Right lobe of liver (tissue), 4 donors: Measurements from ENCODE around the gene HSPE1.

Experiments used
- POLR2A ChIP-seq: fragments of 450-650 bp; IDR thresholded peaks from one replicate; pipeline ENCODE4 v1.6.1; 2017; ENCODE audit warnings: antibody characterized with exemption, mild to moderate bottlenecking
- TF ChIP-seq, protein P1 (sequence below), 4 donors: fragments of 200-600 bp in 3 of 4; fragments of 450-650 bp in 1 of 4; IDR thresholded peaks; one replicate each; pipeline versions ENCODE4 v1.5.1 to v1.8.0; 2016 to 2022; ENCODE audit warnings: antibody characterized with exemption in 4 of 4, mild to moderate bottlenecking in 2 of 4
- donor health status: DM: no; HTN: no; CAD: no.
- donor health status: DM: no; HTN: no; CAD: no.
- donor health status: DM: no; HTN: yes; CAD: no.

DNA sequence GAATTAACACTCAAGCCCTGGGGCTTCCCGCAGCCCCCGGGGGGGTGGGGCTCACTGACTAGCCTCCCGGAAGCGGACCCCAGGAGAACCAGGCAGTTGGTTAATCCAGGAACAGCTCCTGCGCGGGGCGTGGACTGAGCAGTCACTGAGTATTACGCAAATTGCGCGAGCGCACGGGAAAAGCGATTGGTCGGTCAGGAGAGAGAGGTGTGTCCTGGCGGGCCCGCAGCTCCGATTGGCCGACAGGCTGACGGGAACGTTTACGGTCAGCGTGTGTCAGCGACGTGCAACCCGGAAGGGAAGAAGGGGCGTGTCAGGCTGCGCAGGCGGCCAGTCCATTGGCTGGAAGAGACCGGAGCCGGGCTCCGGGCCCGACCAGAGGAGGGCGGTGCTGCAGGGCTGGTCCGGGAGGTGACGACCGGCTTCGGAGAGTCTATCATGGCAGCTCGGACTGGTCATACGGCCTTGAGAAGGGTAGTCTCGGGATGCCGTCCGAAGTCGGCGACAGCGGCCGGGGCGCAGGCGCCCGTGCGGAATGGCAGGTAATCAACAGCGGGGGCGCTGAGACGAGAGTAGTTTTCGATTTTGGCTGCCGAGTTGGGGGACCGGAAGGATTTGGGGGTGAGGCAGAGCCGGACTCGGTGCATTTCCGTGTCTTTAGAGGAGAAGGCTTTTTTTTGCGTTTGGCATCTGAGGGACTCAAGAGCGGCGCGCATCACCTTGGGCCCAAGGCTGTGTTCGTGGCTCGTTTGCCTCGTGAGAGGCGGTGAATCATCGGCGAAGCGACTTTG lies 46.9 kb upstream of the HSPE1 start, which contains the start of gene COQ10B:
- TF ChIP-seq, protein P1, sequence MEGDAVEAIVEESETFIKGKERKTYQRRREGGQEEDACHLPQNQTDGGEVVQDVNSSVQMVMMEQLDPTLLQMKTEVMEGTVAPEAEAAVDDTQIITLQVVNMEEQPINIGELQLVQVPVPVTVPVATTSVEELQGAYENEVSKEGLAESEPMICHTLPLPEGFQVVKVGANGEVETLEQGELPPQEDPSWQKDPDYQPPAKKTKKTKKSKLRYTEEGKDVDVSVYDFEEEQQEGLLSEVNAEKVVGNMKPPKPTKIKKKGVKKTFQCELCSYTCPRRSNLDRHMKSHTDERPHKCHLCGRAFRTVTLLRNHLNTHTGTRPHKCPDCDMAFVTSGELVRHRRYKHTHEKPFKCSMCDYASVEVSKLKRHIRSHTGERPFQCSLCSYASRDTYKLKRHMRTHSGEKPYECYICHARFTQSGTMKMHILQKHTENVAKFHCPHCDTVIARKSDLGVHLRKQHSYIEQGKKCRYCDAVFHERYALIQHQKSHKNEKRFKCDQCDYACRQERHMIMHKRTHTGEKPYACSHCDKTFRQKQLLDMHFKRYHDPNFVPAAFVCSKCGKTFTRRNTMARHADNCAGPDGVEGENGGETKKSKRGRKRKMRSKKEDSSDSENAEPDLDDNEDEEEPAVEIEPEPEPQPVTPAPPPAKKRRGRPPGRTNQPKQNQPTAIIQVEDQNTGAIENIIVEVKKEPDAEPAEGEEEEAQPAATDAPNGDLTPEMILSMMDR (IDR thresholded peaks at IDR 0.05) = peak; percentile 13 to 51 (median 37)
- peak; percentile 96 for TF ChIP-seq POLR2A
